ENCODE results near the gene MAP3K2. TPM values are rescaled to one million over a fixed set of nuclear protein-coding genes. Genes with fewer than 3 reads are reported as not detected.

The MAP3K2 gene, protein sequence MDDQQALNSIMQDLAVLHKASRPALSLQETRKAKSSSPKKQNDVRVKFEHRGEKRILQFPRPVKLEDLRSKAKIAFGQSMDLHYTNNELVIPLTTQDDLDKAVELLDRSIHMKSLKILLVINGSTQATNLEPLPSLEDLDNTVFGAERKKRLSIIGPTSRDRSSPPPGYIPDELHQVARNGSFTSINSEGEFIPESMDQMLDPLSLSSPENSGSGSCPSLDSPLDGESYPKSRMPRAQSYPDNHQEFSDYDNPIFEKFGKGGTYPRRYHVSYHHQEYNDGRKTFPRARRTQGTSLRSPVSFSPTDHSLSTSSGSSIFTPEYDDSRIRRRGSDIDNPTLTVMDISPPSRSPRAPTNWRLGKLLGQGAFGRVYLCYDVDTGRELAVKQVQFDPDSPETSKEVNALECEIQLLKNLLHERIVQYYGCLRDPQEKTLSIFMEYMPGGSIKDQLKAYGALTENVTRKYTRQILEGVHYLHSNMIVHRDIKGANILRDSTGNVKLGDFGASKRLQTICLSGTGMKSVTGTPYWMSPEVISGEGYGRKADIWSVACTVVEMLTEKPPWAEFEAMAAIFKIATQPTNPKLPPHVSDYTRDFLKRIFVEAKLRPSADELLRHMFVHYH
- 77.3 to 88.1 TPM (median 79.5 TPM) in 3 replicates for total RNA-seq
- long read RNA-seq, partial matches to known transcripts, result 1 of 39 reads
- long read RNA-seq, other reads (novel, unspliced or antisense), result 38 of 39 reads

DNA sequence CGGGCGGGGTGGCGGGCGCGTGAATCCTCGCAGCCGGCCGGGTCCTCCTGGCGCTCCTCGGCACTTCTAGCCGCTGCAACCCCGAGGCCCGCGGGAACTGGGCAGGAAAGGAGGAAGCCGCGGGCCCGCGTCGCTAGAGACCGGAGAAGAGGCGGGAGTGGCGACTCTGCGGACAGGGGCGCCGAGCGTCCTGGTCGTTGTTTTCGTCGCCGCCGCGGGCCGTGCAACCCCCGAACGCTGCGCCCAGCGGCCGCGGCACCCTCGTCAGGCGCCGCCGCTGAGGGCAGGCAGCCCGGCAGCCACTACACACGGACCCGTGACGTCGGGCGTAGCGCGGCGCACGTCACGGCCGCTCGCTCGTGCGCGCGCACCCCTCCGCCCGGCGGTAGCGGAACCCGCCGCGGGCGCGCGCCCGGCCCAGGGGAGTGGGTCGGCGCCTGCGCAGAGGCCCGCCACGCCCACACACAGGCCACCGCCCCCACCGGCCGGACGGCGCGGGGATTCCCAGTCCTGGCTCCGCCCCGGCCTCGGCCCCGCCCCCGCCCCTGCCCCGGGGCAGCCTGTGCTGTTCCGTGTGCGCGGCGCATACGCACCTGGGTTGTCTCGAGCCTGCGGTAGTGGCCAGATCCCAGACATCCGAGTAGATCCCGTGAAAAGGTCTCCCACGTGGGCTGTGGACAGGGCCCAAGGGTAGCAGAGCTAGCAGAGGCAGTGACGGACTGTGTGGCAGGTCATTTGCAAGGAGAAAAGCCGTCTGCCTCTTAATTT, at the start of gene MAP3K2:
Gene MAP3K2, minus strand, starts transcription at position 321 of the 768 bp plus-strand sequence. CDS start 44,846 bp downstream, outside the sequence.
- TF ChIP-seq, protein P1, sequence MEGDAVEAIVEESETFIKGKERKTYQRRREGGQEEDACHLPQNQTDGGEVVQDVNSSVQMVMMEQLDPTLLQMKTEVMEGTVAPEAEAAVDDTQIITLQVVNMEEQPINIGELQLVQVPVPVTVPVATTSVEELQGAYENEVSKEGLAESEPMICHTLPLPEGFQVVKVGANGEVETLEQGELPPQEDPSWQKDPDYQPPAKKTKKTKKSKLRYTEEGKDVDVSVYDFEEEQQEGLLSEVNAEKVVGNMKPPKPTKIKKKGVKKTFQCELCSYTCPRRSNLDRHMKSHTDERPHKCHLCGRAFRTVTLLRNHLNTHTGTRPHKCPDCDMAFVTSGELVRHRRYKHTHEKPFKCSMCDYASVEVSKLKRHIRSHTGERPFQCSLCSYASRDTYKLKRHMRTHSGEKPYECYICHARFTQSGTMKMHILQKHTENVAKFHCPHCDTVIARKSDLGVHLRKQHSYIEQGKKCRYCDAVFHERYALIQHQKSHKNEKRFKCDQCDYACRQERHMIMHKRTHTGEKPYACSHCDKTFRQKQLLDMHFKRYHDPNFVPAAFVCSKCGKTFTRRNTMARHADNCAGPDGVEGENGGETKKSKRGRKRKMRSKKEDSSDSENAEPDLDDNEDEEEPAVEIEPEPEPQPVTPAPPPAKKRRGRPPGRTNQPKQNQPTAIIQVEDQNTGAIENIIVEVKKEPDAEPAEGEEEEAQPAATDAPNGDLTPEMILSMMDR (IDR thresholded peaks at IDR 0.05), result no peak
- no peaks in the 10 kb centered on the region for H3K27me3 Mint-ChIP-seq (ENCODE audit: low read depth)
- peaks cover 1% of the 10 kb centered on the region for H3K36me3 Mint-ChIP-seq (ENCODE audit: low read depth)
- peaks cover 6% of the 10 kb centered on the region for H3K9me3 Mint-ChIP-seq (ENCODE audit: low read depth)
- peak within 1 kb of the TSS; percentile 85 for H3K4me3 Mint-ChIP-seq (ENCODE audit: unreplicated experiment)
- peak; percentile 95 for DNase-seq (ENCODE audit: low spot score)
- H3K27ac Mint-ChIP-seq (ENCODE audit: unreplicated experiment), result peak within 1 kb of the TSS; percentile 96
- H3K4me1 Mint-ChIP-seq (ENCODE audit: low read depth), result peaks cover 62% of the 10 kb centered on the region

DNA sequence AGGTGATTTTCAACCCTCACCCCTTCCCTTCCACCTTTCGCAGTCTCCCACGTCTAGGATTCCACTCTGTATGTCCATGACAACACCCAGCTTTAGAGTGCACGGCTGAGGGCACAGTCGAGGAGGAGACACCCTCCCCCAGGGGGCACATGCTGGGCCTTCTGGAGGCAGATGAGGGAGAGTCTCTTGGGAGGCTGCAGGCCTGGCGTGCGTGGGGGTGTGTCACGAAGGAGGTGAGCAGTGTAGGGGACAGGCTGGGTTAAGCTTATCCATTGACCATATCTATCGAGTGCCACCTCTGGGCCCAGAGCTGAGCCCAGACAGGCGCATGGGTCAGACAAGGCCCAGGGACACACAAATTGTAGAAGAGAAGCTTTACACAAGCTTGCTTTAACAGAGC, 49.3 kb upstream of the MAP3K2 start:
- TF ChIP-seq, protein P1 (IDR thresholded peaks at IDR 0.05), result no peak
- peaks cover 5% of the 10 kb centered on the region for H3K9me3 Mint-ChIP-seq (ENCODE audit: low read depth)
- peaks cover 5% of the 10 kb centered on the region for H3K36me3 Mint-ChIP-seq (ENCODE audit: low read depth)
- no peaks in the 10 kb centered on the region for H3K4me1 Mint-ChIP-seq (ENCODE audit: low read depth)
- no peaks in the 10 kb centered on the region for H3K27me3 Mint-ChIP-seq (ENCODE audit: low read depth)
- H3K4me3 Mint-ChIP-seq (ENCODE audit: unreplicated experiment), result no peak overlapping the region
- DNase-seq (ENCODE audit: low spot score), result no peak
- H3K27ac Mint-ChIP-seq (ENCODE audit: unreplicated experiment), result no peak overlapping the region

DNA sequence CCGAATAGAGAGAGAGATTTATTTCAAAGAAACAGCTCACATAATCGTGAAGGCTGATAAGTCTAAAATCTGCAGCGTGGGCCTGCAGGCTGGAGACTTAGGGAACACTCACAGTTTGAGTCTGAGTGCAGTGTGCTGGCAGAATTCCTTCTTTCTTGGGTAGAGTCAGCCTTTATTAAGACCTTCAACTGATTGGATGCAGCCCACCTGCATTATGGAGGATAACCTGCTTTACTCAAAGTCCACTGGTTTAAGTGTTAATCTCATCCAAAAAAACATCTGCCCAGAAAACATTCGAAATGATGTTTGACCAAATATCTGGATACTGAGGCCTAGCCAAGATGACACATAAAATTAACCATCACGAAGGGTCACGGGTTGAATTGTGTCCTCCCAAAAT, 46.7 kb upstream of the MAP3K2 start:
- DNase-seq (ENCODE audit: low spot score), result no peak
- Mint-ChIP-seq H3K9me3 (ENCODE audit: low read depth) (no peaks in the 10 kb centered on the region), H3K4me1 (ENCODE audit: low read depth) (no peaks in the 10 kb centered on the region), H3K4me3 (ENCODE audit: unreplicated experiment) (no peak overlapping the region), H3K27ac (ENCODE audit: unreplicated experiment) (no peak overlapping the region), H3K27me3 (ENCODE audit: low read depth) (no peaks in the 10 kb centered on the region), H3K36me3 (ENCODE audit: low read depth) (peaks cover 2% of the 10 kb centered on the region)
- TF ChIP-seq, protein P1 (IDR thresholded peaks at IDR 0.05), result no peak

DNA sequence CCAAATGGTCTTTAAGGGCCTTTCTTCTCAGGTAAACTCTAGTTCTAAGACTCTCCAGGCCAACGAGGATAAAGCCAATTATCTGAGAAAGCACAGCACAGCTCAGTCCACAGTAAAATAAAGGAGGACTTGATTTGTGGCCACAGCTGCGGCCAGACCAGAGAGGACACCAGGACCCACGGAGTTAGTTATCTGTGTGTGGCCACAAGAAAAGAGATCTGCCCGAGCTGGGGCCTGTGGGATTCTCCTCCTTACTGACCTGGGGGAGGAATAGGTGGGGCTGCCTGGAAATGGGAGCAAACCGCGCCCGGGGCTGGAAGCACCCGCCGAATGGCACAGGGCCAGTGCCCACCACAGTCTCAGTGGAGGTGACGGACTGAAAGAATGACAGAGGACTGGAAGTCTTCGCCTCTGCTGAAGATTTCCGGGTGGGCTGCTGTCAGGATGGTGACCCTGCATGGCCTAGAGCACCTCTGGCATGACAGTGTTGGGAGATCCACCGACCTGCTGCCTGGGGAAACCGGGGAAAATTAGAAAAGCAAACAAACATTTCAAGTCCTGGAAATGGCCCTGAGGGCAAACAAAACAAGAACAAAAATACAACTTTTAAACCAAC, 43.7 kb upstream of the MAP3K2 start:
- peaks cover 2% of the 10 kb centered on the region for H3K36me3 Mint-ChIP-seq (ENCODE audit: low read depth)
- no peak overlapping the region for H3K4me3 Mint-ChIP-seq (ENCODE audit: unreplicated experiment)
- no peaks in the 10 kb centered on the region for H3K27me3 Mint-ChIP-seq (ENCODE audit: low read depth)
- H3K9me3 Mint-ChIP-seq (ENCODE audit: low read depth), result no peaks in the 10 kb centered on the region
- H3K27ac Mint-ChIP-seq (ENCODE audit: unreplicated experiment), result no peak overlapping the region
- DNase-seq (ENCODE audit: low spot score), result no peak
- TF ChIP-seq, protein P1 (IDR thresholded peaks at IDR 0.05), result no peak
- no peaks in the 10 kb centered on the region for H3K4me1 Mint-ChIP-seq (ENCODE audit: low read depth)

Data from chondrocyte (in vitro differentiated cells).